GM18526 (cell line): ENCODE measurements around the gene CALY.

Source experiments
- POLR2A ChIP-seq: IDR thresholded peaks from 3 replicates; pipeline ENCODE4 v1.6.1; 2011; ENCODE audit not compliant: insufficient read length; ENCODE audit errors: extremely low read depth

Gene CALY

DNA sequence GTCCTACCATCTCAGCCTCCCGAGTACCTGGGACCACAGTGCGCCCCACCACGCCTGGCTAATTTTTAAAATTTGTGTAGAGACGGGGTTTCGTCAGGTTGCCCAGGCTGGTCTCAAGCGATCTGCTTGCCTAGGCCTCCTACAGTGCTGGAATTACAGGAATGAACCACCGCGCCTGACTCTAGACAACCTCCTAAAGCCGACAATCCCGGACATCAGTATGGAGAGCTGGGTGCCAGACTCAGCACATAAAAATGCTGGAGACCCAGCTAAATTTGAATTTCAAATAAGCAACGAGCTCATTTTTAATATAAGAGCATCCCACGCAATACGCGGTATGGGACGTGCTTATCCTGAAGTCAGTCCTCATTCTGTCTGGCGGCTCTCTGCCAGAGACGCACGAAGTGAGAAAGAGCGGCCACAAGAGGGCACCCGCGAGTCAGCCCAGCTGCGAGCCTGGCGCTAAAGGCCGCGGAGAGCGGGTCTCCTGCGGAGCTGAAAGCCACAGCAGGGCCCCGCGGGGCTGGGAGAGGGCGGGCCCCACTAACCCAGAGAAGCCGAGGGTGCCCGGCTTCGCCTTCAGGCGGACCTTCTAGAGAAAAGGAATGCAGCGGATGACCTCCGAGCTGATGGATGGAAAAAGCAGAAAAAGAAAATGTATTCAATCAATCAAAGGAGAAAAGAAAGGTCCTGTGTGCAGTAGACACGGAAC is 7.0 kb downstream of the CALY start:
- no peak for TF ChIP-seq POLR2A

GRCh38 chr10:133328358-133329343 is 8.0 kb downstream of the CALY start:
- TF ChIP-seq POLR2A, result no peak

DNA sequence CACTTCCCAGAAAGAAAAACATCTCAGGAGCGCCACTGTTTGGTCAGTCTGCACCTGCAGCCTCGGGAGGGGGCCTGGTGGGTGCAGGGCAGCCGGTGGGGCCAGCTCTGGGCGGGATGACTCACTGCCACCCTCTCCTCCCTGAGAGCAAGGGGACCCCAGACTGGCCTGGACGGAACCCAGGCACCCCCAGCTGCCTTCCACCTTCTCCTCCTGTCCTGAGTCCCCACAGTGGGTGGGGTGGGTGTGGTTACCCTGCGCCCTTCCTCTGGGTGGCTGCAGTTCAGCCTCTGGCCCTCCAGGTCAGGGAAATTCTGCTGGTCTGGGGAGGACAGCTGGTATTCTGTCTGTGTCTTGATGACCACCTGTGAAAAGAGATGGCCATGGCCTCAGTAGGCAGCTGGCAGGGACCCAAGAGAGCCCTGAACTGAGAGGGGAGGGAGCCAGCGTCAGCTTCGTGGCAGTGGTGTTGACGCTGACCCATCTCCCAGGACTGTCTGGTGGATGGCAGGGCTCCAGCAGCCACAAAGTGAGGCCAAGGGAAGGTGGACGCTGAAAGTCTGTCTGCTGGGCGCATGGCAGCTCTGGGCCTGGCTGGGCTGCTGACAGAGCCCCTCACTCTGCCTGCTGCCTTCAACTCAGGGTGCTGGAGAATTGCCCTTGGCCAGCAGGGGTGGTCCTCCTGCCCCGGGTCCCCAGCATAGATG is 8.9 kb downstream of the CALY start:
- TF ChIP-seq POLR2A, result no peak

GRCh38 chr10:133326745-133327650 is 9.7 kb downstream of the CALY start:
- TF ChIP-seq POLR2A, result no peak

GRCh38 chr10:133326223-133326551 is 10.5 kb downstream of the CALY start:
- no peak for TF ChIP-seq POLR2A

GRCh38 chr10:133325440-133326222 is 11.1 kb downstream of the CALY start:
- TF ChIP-seq POLR2A, result no peak

DNA sequence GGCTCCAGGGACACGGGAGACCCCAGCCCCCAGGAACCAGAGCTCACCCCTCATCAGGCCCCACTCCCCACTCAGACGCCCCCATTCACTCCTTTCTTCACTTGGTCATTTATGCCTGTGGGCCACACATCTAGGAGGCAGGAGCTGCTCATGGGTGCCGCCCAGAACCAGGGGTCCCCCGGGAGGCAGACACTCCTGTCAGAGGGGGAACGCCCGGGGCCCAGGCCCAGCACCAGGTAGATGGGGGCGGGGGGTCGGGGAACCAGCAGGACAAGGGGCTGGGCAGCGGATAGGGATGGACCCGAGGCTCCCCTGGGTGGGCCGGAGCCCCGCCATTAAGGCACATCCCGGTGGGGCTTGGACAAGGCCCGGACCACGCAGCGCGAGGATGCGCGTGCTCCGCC is 11.8 kb downstream of the CALY start:
- TF ChIP-seq POLR2A, result no peak

GRCh38 chr10:133324198-133324792 is 12.4 kb downstream of the CALY start:
- TF ChIP-seq POLR2A, result no peak

- no peak for TF ChIP-seq POLR2A
Measured at GRCh38 chr10:133318494-133319127, 18.1 kb downstream of the CALY start.

GRCh38 chr10:133316732-133317131 is 20.0 kb downstream of the CALY start:
- TF ChIP-seq POLR2A, result no peak

DNA sequence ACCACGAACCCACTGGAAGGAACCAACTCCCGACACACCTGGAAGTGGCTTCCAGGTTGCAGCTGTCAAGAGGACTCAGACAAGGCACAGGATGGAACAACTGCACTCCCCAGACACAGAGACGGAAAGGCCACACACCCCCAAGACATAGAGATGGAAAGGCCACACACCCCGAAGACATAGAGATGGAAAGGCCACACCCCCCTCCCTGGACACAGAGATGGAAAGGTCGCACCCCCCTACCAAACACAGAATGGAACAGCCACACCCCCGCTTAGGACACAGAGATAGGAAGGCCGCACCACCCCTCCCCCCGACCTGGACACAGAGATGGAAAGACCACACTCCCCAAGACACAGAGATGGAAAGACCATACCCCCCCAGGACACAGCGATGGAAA is 20.4 kb downstream of the CALY start:
- no peak for TF ChIP-seq POLR2A

DNA sequence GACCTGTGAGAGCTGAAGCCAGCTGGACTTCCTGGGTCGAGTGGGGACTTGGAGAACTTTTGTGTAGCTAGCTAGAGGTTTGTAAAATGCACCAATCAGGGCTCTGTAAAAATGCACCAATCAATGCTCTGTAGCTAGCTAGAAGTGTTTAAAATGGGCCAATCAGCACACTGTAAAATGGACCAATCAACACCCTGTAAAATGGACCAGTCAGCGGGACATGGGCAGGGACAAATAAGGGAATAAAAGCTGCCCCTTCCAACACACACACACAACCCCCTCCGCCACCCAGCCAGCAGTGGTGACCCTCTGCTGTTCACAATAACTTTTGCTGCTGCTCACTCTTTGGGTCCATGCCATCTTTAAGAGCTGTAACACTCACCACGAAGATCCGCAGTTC is 20.8 kb downstream of the CALY start:
- no peak for TF ChIP-seq POLR2A

DNA sequence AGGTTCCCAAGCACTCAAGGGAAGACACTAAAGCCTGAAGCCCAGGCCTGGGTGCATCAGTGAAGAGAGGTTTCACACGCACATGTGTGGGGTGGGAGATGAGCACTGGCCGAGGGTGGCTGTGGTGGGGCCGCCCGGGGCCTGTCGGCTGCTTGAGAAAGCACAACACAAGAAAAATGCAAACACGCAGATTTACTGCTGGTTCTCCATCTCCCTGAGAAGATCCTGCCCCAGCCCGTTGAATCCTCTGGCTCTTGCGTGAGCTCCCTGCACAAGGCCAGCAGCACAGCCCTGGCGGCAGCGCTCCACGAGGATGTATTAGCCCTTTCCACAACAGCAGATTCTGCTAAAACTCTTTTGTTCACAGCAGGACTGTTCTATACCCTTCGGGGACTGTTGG is 21.8 kb downstream of the CALY start:
- no peak for TF ChIP-seq POLR2A

GRCh38 chr10:133313192-133313591 is 23.5 kb downstream of the CALY start:
- no peak for TF ChIP-seq POLR2A

- no peak for TF ChIP-seq POLR2A
Measured at GRCh38 chr10:133312769-133313145, 23.9 kb downstream of the CALY start.
